ENCODE measurements around the gene ARHGEF16.

Gene ARHGEF16

GRCh38 chr1:3417082-3417739 is 37.3 kb upstream of the ARHGEF16 start:
- H3K9ac ChIP-seq (ENCODE audit: low read depth, low read length) = no peak overlapping the region
- peaks cover 7% of the 10 kb centered on the region; the same call in 1 of the 2 replicates for H3K9me3 ChIP-seq (ENCODE audit: control insufficient read depth, insufficient read depth, low read length)
- no peaks in the 10 kb centered on the region for H3K36me3 ChIP-seq (ENCODE audit: insufficient read depth, low read length)
- H3K4me1 ChIP-seq (ENCODE audit: insufficient read depth, low read length) = no peaks in the 10 kb centered on the region

GRCh38 chr1:3417934-3418333 is 36.5 kb upstream of the ARHGEF16 start:
- peaks cover 7% of the 10 kb centered on the region; the same call in 1 of the 2 replicates for H3K9me3 ChIP-seq (ENCODE audit: control insufficient read depth, insufficient read depth, low read length)
- H3K4me1 ChIP-seq (ENCODE audit: insufficient read depth, low read length) = no peaks in the 10 kb centered on the region
- H3K36me3 ChIP-seq (ENCODE audit: insufficient read depth, low read length) = no peaks in the 10 kb centered on the region
- no peak overlapping the region for H3K9ac ChIP-seq (ENCODE audit: low read depth, low read length)

- H3K9ac ChIP-seq (ENCODE audit: low read depth, low read length) = no peak overlapping the region
- peaks cover 7% of the 10 kb centered on the region; the same call in 1 of the 2 replicates for H3K9me3 ChIP-seq (ENCODE audit: control insufficient read depth, insufficient read depth, low read length)
- H3K36me3 ChIP-seq (ENCODE audit: insufficient read depth, low read length) = no peaks in the 10 kb centered on the region
- H3K4me1 ChIP-seq (ENCODE audit: insufficient read depth, low read length) = no peaks in the 10 kb centered on the region
These were observed 35.9 kb upstream of the ARHGEF16 start for GRCh38 chr1:3418600-3418999.

DNA sequence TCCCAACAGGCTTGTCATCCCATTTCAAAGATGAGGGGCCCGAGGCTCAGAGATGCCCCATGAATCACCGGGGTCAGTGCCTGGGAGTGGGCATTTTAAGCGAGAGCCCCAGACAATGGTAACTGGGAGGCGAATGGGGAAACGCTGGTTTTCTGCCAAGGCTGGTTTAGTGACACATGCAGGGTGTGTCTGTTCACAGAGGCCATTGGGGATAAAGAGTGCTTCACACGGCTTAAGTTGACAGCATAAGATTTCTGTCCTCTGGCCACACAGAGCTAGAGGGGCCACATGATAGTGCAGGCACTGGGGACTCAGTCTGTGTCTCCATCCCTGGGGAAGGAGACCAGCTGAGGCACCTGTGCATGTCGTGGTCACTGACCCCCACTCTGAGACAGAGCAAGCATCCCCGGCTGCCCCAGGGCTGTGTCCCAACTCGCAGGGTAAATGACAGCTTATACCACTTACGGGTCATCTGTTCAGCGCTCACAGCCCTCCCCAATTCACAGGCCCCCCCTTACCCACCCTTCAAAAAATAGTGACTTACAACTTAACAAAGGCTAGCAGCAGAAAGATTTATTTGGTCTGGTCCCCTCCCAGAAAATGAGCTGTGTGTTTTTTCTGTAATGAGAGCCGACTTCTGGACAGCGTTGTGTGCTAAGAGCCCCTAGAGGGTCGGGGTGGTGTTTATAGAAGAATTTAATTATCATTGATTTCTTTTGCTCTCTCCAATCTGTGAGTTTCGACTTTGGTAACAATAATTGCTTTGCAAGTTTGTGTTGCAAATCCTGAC is 34.9 kb upstream of the ARHGEF16 start:
- Histone ChIP-seq H3K36me3 (ENCODE audit: insufficient read depth, low read length) (no peaks in the 10 kb centered on the region), H3K9me3 (ENCODE audit: control insufficient read depth, insufficient read depth, low read length) (peaks cover 7% of the 10 kb centered on the region; the same call in 1 of the 2 replicates), H3K4me1 (ENCODE audit: insufficient read depth, low read length) (no peaks in the 10 kb centered on the region), H3K9ac (ENCODE audit: low read depth, low read length) (no peak overlapping the region)

DNA sequence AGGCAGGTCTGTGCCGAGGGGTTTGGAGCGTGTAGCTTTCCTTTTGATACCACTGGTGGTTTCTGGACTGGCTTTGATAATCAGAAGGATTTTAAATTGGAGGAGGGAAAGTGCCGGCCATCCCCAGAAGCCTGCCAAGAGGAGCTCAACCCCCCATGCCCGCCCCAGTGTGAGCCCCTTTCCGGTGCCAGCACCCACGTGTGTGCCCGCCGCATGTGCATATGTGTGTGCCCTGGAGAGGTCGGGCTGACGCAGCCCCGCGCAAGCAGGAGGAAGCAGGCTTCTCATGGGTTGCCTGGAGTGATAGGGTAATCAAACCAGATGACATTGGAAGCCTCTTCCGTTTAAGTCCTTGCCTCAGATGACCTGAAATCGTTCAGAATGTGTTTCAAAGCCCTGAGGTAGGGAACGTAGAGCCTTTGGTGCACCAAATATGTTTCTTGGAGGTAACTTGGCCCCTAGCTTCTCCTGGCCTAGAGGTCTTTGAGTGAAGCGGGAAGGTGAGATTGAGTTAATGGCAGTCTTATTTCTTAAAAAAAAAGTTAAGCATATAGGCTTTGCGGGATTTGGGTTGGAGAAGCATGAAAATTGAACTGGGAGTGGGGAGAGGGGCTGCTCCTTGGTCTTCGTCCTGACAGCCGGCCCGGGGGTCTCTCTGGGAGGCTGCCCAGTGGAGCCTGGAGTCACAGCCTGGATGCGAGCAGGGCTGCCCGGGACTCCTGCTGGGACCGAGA is 34.1 kb upstream of the ARHGEF16 start:
- Histone ChIP-seq H3K36me3 (ENCODE audit: insufficient read depth, low read length) (no peaks in the 10 kb centered on the region), H3K9me3 (ENCODE audit: control insufficient read depth, insufficient read depth, low read length) (peaks cover 7% of the 10 kb centered on the region; the same call in 1 of the 2 replicates), H3K4me1 (ENCODE audit: insufficient read depth, low read length) (no peaks in the 10 kb centered on the region)

GRCh38 chr1:3422638-3423037 is 31.8 kb upstream of the ARHGEF16 start:
- Histone ChIP-seq H3K9me3 (ENCODE audit: control insufficient read depth, insufficient read depth, low read length) (no peaks in the 10 kb centered on the region), H3K9ac (ENCODE audit: low read depth, low read length) (no peak overlapping the region), H3K4me1 (ENCODE audit: insufficient read depth, low read length) (no peaks in the 10 kb centered on the region), H3K36me3 (ENCODE audit: insufficient read depth, low read length) (no peaks in the 10 kb centered on the region)

More for the DNA sequence above, 34.1 kb upstream of the ARHGEF16 start:
- H3K9ac ChIP-seq (ENCODE audit: low read depth, low read length) = no peak overlapping the region

DNA sequence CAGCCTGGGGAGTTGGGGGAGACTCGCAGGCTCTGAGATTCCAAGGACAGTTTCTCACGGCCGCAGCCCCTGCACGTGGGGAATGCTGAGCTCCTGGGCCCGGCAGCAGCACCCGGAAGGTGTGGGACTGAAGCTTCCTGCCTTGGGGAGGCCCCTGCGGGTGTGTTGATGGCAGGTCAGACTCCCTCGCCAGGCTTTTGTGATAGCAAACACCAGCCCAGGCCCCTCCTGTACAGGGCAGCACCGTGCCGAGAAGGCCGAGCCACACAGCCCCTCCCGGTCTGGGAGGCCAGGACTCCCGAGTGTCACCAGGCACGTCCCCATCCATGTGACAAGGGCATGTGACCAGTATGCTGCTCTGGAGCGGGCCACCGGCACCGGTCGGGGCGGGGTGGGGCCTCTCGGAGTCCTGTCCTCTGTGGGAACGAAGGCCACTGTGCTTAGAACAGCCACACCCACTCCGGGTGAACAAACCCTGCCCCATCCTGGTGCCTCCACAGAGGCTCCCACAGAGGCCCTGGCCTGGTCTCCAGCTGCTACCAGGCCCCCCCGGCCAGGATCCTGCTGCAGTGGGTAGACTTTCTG is 31.1 kb upstream of the ARHGEF16 start:
- no peaks in the 10 kb centered on the region for H3K36me3 ChIP-seq (ENCODE audit: insufficient read depth, low read length)
- H3K9ac ChIP-seq (ENCODE audit: low read depth, low read length) = no peak overlapping the region
- no peaks in the 10 kb centered on the region for H3K4me1 ChIP-seq (ENCODE audit: insufficient read depth, low read length)
- no peaks in the 10 kb centered on the region for H3K9me3 ChIP-seq (ENCODE audit: control insufficient read depth, insufficient read depth, low read length)

GRCh38 chr1:3423896-3424611 is 30.4 kb upstream of the ARHGEF16 start:
- H3K4me1 ChIP-seq (ENCODE audit: insufficient read depth, low read length) = no peaks in the 10 kb centered on the region
- no peaks in the 10 kb centered on the region for H3K9me3 ChIP-seq (ENCODE audit: control insufficient read depth, insufficient read depth, low read length)
- H3K36me3 ChIP-seq (ENCODE audit: insufficient read depth, low read length) = no peaks in the 10 kb centered on the region
- no peak overlapping the region for H3K9ac ChIP-seq (ENCODE audit: low read depth, low read length)

GRCh38 chr1:3425486-3426215 is 28.8 kb upstream of the ARHGEF16 start:
- Histone ChIP-seq H3K9ac (ENCODE audit: low read depth, low read length) (no peak overlapping the region), H3K36me3 (ENCODE audit: insufficient read depth, low read length) (no peaks in the 10 kb centered on the region), H3K9me3 (ENCODE audit: control insufficient read depth, insufficient read depth, low read length) (no peaks in the 10 kb centered on the region), H3K4me1 (ENCODE audit: insufficient read depth, low read length) (no peaks in the 10 kb centered on the region)

DNA sequence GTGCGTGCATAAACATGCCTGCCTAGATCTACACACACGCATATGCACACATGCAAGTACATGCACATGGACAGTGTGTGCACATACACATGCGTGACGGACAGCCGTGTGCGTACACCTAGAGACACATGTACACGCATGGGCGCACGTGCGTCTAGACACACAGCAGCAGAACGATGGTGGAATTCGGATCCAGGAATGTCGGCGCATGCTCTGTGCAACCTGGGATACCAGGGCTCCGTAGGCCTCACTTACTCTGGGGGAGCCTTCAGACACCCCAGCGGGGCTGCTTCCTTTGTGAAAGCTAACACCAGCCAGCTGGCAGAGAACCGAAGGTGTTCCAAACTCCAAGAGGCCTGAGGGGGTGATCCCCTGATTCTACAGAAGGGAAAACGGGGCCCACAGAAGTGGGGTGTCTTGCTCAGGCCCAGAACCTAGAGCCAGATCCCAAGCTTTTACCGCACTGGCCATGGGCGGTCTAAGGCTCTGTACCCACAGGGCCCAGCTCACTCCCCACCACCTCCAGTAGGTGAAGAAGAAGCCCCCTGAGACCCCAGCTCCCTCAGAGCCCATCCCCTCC is 27.4 kb upstream of the ARHGEF16 start:
- Histone ChIP-seq H3K9me3 (ENCODE audit: control insufficient read depth, insufficient read depth, low read length) (no peaks in the 10 kb centered on the region), H3K9ac (ENCODE audit: low read depth, low read length) (no peak overlapping the region), H3K4me1 (ENCODE audit: insufficient read depth, low read length) (no peaks in the 10 kb centered on the region), H3K36me3 (ENCODE audit: insufficient read depth, low read length) (no peaks in the 10 kb centered on the region)

- Histone ChIP-seq H3K36me3 (ENCODE audit: insufficient read depth, low read length) (no peaks in the 10 kb centered on the region), H3K4me1 (ENCODE audit: insufficient read depth, low read length) (no peaks in the 10 kb centered on the region), H3K9me3 (ENCODE audit: control insufficient read depth, insufficient read depth, low read length) (no peaks in the 10 kb centered on the region), H3K9ac (ENCODE audit: low read depth, low read length) (no peak overlapping the region)
These were observed 26.5 kb upstream of the ARHGEF16 start for GRCh38 chr1:3427711-3428704.

- no peaks in the 10 kb centered on the region for H3K36me3 ChIP-seq (ENCODE audit: insufficient read depth, low read length)
- no peaks in the 10 kb centered on the region for H3K9me3 ChIP-seq (ENCODE audit: control insufficient read depth, insufficient read depth, low read length)
- no peaks in the 10 kb centered on the region for H3K4me1 ChIP-seq (ENCODE audit: insufficient read depth, low read length)
- H3K9ac ChIP-seq (ENCODE audit: low read depth, low read length) = no peak overlapping the region
These were observed 25.6 kb upstream of the ARHGEF16 start for GRCh38 chr1:3428899-3429298.
